GM10266 (cell line): ENCODE data around the gene FBXO28.

ENCODE experiments used
- DNase-seq: peaks from one replicate; pipeline ENCODE4 v3.0.0; 2012; ENCODE audit errors: extremely low spot score
- TF ChIP-seq, protein P1 (sequence below): IDR thresholded peaks from 2 replicates; pipeline ENCODE4 v1.5.1; 2012; ENCODE audit warnings: mild to moderate bottlenecking, low read depth; ENCODE audit not compliant: control insufficient read depth, insufficient read depth; ENCODE audit errors: missing control alignments

Gene FBXO28

DNA sequence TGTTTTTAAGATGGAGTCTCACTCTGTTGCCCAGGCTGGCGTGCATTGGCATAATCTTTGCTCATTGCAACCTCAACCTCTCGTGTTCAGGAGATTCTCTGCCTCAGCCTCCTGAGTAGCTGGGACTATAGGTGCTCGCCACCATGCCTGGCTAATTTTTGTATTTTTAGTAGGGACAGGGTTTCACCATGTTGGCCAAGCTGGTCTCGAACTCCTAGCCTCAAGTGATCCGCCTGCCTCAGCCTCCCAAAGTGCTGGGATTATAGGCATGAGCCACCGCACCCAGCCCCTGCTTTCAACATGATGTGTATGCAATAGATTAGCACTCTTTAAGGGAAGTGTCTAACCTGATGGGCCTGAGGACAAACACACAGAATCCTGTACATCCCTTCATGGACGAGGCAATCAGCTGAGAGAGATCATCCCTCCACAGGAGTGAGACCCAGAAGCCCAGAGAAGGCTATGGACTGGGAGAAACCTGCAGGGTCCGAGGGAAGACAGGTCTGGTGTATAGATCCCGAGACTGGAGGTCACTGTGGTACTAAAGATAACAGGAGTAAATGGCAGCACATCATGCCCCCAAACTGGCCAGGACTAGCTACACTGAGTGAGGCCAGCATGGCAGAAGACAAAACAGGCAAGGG, 63.6 kb downstream of the FBXO28 start:
- TF ChIP-seq, protein P1, sequence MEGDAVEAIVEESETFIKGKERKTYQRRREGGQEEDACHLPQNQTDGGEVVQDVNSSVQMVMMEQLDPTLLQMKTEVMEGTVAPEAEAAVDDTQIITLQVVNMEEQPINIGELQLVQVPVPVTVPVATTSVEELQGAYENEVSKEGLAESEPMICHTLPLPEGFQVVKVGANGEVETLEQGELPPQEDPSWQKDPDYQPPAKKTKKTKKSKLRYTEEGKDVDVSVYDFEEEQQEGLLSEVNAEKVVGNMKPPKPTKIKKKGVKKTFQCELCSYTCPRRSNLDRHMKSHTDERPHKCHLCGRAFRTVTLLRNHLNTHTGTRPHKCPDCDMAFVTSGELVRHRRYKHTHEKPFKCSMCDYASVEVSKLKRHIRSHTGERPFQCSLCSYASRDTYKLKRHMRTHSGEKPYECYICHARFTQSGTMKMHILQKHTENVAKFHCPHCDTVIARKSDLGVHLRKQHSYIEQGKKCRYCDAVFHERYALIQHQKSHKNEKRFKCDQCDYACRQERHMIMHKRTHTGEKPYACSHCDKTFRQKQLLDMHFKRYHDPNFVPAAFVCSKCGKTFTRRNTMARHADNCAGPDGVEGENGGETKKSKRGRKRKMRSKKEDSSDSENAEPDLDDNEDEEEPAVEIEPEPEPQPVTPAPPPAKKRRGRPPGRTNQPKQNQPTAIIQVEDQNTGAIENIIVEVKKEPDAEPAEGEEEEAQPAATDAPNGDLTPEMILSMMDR: no peak
- DNase-seq: no peak

DNA sequence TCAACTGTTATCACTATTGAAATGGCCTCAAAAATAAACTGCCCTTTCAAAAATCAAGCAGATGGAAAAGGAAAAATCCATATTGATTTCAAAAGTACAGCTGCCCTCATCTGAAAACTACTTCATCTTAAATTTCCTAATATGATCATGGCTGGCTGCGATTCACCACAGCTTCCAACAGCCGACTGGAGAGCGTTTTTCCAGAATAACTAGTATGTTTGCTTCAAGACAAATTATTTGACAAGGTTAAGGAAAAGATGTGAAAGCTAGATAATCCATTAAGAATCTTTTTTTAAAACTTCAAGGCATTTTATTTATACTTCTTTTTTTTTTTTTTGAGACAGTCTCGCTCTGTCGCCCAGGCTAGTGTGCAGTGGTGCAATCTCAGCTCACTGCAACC, 65.0 kb downstream of the FBXO28 start:
- no peak for DNase-seq
- TF ChIP-seq, protein P1: no peak

DNA sequence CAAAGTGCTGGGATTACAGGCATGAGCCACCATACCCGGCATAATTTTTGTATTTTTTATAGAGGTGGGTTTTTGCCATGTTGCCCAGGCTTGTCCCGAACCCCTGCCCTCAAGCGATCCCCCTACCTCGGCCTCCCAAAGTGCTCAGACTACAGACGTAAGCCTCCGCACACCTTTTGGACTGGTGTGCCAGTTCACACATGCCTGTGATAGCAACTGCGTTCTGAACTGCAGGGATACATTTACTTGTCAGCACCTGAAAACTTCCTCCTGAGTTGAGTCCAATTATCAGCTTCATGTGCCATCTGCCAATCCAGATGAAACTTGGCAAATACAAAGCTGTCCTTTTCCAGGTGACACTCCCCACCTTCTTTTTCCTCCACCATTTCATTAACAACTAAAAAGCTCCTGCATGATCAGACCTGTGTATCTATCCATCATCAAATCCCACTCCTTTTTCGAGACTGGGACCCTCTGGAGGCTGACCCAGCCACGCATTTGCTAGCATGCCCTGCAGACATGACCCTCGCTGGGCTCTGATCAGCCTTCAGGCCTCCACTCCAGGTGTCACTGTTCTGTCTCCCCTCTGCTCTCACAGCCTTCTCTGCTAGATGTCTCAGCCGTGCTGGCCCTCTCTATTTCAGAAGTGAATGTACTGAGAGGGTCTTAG, 67.0 kb downstream of the FBXO28 start:
- no peak for DNase-seq
- TF ChIP-seq, protein P1: no peak

DNA sequence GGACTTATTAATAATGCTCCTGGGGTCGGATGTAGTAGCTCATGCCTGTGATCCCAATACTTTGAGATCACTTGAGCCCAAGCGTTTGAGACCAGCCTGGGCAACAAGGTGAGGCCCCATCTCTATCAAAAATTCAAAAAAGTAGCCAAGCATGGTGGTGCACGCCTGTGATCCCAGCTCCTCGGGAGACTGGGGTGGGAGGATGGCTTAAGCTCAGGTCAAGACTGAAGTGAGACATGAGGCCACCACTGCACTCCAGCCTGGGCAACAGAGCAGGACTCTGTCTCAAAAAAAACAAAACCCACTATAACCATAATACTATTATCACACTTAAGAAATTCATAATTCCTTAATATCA, 67.5 kb downstream of the FBXO28 start:
- no peak for DNase-seq
- TF ChIP-seq, protein P1: no peak

DNA sequence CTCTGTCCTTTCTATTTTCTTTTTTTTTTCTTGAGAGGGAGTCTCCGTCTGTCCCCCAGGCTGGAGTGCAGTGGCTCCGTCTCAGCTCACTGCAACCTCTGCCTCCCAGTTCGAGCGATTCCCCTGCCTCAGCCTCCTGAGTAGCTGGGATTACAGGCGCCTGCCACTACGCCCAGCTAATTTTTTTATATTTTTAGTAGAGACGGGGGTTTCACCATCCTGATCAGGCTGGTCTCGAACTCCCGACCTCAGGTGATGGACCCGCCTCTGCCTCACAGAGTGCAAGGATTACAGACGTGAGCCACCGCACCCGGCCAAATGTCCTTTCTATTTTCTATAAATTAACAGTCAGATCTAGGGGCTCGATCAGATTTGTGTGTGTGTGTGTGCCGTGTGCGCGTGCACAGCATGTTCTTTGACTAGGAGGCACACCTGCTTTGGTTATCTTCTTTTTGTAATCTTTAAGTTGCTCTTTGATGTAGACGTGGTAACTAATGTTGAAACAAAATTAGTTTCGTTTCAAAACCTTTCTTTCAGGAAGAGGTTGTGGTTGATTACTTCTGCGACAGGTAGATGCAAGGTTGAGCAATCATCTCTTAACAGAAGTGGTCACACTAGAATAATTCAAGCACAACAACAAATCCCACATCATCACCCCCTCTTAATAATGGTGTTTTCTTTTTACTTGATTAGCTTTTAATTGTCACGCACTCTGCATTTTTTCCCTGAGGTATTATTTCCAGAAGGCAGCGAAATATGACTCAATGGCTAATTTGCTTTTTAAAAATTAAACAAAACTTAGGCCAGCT, 68.3 kb downstream of the FBXO28 start:
- TF ChIP-seq, protein P1: no peak
- DNase-seq: peak; percentile 83

DNA sequence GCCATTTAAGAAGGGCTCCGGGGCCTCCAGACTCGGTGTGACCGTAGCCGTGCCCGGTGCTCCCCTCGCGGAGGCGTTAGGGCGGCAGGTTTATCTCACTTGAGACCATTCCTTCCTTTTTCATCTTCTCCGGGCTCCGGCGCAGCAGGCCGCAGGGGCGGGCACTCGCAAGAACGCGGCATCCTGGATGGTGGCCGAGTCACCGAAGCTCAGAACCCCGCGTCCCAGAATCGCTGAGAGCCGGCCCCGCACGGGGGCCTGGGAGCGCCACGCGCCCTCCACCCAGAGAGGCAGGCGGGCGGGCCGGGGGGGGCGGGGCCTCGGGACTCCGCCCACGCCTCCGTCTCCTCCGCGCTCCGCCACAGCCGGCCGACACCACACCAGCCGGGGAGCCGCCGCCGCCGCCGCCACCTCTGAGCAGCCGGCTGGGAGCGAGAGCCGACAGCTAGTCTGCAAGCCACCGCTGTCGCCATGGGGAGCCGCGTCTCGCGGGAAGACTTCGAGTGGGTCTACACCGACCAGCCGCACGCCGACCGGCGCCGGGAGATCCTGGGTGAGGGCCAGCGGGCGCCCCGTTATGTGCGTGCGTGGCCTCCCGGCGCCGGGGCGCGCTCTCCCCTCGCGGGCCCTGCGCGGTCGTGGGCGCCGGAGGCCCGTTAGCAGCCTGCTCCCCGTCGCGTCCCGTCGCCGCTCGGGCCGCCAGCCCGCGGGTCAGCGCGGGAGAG, 69.1 kb downstream of the FBXO28 start, which contains the start of gene DEGS1:
Gene DEGS1 (plus strand): TSS at position 375 of the 725 bp plus-strand sequence. CDS start 97 bp downstream, at position 472.
- DNase-seq: peak; percentile 95
- TF ChIP-seq, protein P1: no peak
